Esophagus muscularis mucosa (tissue), 3 donors: ENCODE data around the gene POLR2H.

Experiments used
- POLR2A ChIP-seq: fragments of 450-650 bp; IDR thresholded peaks from one replicate; pipeline ENCODE4 v1.6.1; 2017; ENCODE audit warnings: antibody characterized with exemption, moderate library complexity, mild to moderate bottlenecking, low read depth
- TF ChIP-seq, protein P1 (sequence below), 3 experiments: fragments of 200-600 bp in 2 of 3; fragments of 450-650 bp in 1 of 3; sonication (generic) in 2 of 3; IDR thresholded peaks; one replicate each; pipeline ENCODE4 v1.5.1; 2017 to 2019; ENCODE audit warnings: antibody characterized with exemption in 3 of 3, mild to moderate bottlenecking in 2 of 3, moderate library complexity in 1 of 3

DNA sequence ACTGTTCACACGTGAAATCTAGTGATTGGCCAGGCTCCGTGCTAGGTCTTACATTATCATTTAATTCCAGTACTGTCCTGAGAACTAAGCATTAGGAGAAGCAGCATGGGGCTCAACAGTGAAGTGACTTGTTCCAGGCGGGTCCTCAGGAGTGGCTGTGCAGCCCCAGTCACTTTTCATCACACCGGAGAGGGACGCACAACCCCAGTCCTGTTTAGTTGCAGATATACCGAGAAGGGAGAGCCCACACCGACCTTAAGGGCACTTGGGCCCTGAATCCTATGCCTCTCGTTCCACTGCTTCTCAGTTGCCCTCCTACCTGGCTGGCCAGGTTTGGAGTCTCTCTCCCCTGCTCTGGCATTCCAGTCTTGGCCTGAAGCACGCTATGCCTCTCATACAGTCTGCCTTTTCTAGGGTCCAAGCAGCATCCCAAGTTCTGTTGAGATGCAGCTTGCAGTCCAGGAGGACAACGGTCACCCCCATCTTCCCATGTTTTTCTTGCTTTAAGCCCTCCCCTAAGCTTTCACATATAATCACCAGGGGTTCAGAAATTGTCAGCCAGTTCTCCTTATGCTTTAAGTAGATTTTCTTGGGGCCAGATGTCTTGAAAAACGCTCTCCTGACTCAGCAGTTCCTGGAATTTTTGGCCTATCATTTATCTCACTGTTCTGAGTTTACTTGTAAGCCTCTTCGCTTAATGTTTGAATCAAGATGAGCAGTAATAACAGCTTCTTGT, 14.0 kb upstream of the POLR2H start:
- TF ChIP-seq POLR2A = no peak
- TF ChIP-seq, protein P1, sequence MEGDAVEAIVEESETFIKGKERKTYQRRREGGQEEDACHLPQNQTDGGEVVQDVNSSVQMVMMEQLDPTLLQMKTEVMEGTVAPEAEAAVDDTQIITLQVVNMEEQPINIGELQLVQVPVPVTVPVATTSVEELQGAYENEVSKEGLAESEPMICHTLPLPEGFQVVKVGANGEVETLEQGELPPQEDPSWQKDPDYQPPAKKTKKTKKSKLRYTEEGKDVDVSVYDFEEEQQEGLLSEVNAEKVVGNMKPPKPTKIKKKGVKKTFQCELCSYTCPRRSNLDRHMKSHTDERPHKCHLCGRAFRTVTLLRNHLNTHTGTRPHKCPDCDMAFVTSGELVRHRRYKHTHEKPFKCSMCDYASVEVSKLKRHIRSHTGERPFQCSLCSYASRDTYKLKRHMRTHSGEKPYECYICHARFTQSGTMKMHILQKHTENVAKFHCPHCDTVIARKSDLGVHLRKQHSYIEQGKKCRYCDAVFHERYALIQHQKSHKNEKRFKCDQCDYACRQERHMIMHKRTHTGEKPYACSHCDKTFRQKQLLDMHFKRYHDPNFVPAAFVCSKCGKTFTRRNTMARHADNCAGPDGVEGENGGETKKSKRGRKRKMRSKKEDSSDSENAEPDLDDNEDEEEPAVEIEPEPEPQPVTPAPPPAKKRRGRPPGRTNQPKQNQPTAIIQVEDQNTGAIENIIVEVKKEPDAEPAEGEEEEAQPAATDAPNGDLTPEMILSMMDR (IDR thresholded peaks at IDR 0.05) = no peak
